ENCODE data around the gene FREY1.

FREY1 gene

DNA sequence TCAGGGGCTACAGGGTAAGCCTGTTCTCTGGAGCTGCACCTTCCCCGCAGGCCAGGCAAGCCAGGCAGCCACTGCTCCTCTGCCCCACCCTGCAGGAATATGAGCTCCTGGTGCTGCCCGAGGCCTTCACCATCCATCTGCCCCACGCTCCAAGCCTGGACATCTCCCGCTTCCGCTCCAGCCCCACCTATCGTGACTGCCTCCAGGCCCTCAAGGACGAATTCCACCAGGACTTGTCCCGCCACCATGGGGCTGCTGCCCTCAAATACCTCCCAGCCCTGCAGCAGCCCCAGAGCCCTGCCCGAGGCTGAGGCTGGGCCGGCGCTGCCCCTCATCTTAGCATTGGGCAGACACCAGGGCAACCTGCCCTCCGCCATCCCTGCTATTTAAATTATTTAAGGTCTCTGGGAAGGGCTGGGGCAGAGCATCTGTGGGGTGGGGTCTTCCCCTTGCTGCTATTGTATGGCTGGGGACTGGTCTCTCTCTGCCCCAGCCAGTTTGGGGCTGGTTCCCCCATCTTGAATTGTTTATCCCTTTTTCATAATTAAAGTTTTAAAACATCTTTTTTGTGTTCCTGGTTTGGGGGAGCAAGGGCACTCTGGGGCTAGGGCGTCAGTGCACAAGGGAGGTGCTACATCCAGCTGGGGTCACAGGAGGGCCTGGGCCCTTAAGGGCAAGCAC, 21.6 kb upstream of the FREY1 start:
- DNase-seq (ENCODE audit: low read depth) = no peak

DNA sequence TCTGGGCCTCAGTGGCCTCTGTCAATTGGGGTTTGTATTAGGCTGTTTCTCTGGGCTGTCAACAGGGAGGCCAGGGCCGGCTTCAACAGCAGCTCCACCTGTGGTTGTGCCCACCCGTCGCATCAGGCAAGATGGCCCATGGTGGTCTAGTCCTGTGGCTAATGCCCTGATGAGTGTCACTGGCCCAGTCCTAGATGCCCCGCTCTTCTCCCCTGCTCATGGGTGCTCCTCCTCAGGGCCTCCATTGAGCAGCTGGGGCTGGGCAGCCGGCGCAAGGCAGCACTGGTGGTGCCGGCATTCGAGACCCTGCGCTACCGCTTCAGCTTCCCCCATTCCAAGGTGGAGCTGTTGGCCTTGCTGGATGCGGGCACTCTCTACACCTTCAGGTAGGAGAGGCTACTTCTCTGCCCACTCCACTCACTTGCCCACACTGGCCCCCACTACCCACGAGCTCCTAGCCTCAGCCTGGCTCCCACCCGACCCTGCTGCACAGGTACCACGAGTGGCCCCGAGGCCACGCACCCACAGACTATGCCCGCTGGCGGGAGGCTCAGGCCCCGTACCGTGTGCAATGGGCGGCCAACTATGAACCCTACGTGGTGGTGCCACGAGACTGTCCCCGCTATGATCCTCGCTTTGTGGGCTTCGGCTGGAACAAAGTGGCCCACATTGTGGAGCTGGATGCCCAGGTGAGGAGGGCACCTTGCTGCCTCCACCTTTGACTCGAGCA, 20.8 kb upstream of the FREY1 start:
- no peak for DNase-seq (ENCODE audit: low read depth)

DNA sequence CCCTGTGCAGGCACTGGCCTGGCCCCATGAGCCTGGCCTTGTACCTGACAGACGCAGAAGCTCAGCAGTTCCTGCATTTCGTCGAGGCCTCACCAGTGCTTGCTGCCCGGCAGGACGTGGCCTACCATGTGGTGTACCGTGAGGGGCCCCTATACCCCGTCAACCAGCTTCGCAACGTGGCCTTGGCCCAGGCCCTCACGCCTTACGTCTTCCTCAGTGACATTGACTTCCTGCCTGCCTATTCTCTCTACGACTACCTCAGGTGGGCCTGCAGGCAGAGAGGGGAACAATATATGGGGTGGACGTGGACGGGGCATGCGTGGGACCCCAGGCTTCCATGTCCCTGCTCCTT, 20.2 kb upstream of the FREY1 start:
- no peak for DNase-seq (ENCODE audit: low read depth)

DNA sequence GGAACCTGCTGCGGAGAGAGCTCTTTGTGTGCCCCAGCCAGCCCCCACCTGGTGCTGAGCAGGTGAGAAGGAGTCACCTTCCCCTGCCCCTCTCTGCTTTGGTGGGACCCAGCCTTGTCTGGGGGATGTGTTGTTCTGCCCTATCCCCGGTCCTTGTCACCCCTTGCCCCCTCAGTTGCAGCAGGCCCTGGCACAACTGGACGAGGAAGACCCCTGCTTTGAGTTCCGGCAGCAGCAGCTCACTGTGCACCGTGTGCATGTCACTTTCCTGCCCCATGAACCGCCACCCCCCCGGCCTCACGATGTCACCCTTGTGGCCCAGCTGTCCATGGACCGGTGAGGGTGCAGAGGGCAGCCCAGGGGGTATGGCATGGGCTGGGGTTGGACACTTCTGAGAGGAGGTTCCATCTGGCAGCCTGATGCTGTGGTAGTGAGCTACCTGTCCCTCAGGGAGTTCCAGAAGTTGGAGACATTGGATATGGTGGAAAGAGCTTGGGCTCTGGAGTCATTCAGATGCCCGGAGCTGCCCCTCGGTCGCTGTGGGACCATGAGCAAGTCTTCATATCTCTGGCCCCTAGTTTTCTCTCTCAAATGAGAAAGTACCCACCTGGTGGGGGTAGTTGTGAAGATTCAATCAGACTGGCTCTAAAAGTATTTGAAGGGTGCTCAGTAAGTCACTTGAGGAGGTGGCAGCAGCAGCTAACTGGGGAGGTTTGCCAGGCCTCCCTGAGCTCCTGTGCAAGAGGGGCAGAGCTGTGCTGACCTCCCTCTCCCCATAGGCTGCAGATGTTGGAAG, 19.7 kb upstream of the FREY1 start:
- no peak for DNase-seq (ENCODE audit: low read depth)

DNA sequence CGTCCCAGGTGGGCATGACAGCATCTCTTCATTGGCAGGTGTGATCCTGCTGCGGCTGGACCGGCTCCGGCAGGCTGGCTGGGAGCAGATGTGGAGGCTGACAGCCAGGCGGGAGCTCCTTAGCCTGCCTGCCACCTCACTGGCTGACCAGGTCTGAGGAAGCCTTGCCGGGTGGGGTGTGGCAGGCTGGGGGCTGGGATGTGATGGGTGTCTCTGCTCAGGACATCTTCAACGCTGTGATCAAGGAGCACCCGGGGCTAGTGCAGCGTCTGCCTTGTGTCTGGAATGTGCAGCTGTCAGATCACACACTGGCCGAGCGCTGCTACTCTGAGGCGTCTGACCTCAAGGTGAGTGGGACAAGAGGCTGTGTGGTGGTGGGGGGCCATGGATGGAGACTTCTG, 18.9 kb upstream of the FREY1 start:
- DNase-seq (ENCODE audit: low read depth) = no peak

DNA sequence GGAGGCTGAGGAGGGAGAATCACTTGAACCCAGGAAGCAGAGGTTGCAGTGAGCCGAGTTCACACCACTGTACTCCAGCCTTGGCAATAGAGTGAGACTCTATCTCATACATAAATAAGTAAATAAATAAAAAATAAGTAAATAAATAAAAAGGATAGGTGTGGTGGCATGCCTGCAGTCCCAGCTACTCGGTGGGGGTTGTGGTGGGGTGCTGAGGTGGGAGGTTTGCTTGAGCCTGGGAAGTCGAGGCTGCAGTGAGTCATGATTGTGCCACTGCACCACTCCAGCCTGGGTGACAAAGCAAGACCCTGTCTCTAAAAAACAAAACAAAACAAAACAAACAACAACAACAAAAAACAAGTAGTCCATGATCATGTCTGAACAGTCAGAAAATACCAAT, 18.5 kb upstream of the FREY1 start:
- DNase-seq (ENCODE audit: low read depth) = no peak

DNA sequence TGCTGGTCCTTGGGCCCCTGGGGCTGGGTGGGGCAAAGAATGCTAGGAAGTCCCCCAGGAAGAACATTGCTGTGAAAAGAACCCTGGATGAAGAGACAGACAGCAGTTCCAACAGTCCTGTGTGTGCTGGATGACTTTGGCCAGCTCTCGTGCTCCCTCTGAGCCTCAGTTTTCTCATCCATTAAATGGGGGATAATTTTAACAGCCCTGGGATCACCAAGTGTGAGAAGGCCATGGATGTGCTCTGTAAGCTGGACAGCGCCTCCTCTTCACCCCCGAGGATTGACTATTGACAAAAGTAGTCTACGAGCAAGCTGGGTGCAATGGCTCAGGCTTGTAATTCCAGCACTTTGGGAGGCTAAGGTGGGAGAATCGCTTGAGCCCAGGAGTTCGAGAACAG, 17.9 kb upstream of the FREY1 start:
- DNase-seq (ENCODE audit: low read depth) = no peak

DNA sequence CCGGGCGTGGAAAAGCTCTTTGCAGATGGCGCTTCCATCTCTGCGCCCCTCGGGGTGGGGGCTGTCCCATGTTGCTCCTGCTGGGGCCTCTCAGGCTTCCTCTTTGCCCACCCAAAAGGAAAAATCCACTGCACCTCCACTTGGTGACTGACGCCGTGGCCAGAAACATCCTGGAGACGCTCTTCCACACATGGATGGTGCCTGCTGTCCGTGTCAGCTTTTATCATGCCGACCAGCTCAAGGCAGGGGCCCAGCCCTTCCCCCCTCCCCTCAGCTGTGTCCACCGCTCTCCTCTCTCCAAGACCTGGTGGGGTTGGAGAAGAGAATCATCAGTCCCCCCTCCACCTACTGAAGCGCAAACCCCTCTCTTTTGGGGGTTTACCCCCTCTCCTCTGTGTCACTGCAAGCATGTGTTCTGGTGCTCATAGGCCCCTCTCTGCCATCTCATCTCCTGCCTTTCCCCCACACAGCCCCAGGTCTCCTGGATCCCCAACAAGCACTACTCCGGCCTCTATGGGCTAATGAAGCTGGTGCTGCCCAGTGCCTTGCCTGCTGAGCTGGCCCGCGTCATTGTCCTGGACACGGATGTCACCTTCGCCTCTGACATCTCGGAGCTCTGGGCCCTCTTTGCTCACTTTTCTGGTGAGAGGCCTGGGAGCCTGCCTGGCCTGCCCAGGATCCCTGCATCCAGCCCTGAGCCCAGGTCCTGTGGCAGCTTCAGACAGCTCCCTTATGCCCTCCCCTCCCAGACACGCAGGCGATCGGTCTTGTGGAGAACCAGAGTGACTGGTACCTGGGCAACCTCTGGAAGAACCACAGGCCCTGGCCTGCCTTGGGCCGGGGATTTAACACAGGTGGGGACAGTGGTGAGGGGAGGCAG, 17.2 kb upstream of the FREY1 start:
- DNase-seq (ENCODE audit: low read depth) = no peak

DNA sequence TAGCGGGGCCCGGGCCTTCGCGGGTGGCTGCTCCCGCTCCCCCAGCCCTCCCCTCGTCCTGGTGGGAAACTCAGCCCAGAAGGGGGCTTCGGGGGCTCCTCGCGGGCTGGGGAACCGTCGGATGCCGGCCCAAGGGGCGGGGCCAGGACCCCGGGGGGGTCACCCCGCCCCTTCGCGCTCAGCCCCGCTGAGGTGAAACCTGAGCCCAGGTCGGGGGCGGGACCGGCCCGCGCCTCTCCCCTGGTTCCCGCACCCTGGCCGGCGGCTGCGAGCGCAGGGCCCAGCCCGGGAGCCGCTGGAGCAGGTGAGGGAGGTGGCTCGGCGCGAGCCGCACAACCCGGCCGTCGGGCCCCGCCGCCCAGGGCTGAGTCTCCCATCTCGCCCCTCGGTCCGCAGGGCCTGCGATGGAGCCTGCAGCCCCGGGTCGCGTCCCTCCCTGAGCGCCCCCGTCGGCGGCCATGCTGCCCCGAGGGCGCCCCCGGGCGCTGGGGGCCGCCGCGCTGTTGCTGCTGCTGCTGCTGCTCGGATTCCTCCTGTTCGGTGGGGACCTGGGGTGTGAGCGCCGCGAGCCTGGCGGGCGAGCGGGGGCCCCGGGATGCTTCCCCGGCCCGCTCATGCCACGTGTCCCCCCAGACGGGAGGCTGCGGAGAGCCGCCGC, 15.5 kb upstream of the FREY1 start, which contains the start of gene LARGE2:
Gene LARGE2 (plus strand): TSS at position 232 of the 658 bp plus-strand sequence. CDS start 227 bp downstream, at position 459.
- DNase-seq (ENCODE audit: low read depth) = no peak

DNA sequence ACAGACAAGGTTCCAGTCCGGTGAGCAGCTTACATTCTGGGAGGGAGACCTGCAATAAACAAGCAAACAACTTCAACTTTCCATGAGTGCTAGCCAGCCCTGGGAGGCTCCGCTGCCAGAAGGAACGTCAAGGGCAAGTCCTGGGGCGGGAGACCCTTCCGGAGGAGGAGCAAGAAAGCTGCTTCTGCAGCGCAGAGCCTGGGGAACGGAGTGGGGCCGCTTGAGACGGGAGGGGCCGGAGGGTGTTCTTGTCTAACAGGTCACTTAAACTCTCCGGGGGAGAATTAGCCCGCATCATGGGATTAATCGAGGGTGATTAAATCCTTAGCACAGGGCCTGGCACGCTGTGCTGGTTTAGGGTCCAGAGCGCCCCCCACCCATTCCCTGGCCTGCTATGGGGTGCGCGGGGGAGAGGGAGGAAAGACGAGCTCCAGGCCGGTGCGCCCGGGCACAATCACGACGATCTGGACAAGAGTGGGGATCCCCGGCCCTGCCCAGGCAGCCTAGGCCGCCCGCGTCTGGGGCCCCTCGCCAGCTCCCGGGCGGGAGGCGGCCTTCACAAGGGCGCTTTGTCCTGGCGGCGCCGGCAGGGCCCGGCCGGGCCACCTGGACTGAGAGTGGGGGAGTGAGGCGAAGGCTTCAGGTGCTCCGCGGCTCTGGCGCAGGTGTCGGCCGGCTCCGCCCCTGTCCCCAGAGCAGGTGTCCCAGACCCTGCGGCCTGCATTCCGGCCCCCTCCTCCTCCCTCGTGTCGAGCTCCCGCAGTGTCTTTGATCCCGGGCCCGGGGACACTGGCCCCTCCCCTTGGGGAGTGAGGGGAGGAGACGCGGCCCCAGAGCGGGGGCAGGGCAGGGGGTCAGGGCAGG, 14.7 kb upstream of the FREY1 start:
- no peak for DNase-seq (ENCODE audit: low read depth)

DNA sequence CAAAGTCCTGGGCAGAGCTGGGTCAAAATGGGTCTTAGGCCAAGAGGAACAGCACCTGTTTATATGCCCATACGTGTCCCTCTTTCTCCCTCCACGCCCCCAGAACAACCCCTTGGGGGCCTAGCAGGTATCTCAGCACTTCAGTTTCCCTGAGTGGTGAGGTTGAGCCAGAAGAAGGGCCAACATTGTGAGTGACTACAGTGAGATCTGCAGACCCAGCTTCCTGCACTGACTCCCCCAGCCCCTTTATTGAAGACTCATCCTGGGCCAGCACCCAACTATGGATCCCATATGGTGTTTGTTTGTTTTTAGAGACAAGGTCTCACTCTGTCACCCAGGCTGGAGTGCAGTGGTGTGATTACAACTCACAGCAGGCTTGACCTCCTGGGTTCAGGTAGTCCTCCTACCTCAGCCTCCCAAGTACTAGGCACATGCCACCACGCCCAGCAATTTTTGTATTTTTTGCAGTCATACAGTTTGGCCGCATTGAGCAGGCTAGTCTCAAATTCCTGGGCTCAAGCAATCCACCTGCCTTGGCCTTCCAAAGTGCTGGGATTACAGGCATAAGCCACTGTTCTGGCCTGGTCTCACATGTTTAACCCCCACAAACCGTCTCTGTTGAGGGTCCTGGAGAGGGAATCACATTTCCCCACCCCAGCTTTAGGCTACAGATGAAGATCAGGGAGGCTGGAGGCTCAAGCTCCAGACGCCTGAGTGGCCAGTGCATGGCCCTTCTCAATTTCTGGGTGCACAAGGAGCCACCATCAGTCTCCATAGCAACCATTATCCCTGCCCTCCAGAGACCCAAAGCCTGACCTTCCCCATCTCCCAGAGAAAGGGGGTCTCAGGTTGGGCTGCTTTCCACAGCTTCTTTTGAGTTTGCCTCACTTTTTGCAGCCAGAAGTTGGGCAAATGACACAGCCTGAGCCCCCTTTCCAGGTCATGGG, 13.7 kb upstream of the FREY1 start:
- DNase-seq (ENCODE audit: low read depth) = no peak

DNA sequence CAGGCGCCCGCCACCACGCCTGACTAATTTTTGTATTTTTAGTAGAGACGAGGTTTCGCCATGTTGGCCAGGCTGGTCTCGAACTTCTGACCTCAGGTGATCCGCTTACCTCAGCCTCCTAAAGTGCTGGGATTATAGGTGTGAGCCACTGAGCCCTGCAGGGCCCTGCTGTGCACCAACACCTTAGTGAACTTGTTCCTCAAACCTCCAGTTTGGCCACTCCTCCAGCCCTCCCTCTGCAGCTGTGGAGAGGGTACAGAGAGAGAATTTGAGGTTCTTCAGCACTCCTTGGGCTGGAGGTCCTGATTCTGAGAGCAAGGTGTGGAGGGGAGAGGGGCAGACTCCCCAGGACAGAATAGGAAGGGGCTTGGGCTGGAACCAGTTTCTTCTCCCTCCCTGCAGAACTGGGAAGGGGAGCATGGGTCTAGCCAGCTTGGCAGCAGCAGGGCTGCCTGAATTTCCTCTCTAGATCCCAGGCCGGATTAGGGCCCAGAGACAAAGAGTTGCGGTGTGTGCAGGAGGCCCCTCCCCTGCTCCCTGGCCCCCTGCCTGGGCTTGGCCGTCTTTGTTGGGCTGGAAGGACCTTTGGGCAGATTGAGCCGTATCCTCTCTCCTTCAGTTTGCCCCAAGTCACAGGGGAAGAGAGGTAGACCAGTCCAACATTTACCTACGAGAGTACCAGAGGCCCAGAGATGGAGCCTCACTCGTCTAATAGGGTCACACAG, 12.9 kb upstream of the FREY1 start:
- no peak for DNase-seq (ENCODE audit: low read depth)

DNA sequence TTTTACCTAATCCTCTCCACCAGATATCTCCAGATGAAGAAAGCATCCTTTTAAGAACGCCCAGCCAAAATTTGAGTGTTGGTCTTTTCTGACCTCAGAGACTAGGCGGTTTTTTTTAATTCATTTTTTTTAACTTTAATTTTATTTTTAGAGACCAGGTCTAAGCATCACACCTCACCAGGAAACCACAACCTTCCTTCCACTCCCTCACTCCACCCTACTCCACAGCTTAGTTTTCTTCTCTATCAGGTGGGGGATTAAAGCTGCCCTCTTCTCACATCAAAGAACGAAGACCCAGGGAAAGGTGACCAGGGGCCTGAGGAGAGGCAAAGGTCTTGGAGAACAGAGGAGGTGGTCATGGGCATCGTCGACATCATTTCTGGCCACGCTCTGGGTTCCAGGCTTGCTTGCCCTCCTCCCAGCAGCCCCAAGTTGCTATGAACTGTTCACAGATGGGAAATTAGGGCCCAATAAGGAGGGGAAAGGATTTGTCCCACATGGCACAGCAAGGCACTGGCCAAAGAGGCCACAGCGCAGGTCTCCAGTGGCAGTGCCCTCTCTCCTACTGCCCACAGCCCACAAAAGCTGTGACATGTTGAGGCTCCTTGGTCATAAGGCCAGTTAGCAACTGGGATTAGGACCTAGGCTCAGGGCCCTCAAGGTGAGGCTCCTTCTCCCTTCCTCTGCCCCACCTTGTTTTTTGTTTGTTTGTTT, 12.0 kb upstream of the FREY1 start:
- no peak for DNase-seq (ENCODE audit: low read depth)

DNA sequence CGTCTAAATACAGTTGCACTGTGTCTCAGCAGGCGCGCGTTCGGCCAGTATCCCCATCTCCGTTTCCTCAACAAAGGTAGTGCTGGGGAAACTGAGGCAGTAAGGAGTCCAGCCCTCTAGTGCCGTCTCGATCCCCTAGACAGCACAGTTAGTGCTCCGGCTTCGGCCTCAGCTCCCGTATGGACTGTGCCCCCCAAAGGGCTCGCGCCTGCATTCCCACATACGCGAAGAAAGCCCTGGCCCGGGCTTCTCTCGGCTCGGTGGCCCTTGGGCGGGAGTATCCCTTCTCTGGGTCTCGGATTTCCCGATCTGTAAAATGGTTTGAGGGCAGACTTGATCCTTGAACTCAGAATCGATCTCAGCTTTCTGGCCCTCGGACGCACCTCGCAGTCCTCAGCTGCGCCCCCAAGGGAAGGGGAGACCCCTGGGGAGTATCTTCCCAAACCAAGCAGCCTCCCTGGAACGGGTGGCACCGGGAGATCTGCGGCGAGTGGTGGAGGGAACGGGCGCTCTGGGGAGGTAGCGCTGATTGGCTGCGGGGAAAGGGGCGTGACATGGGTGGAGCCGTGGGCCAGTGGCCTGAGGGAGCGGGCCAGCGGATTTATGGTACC, 11.4 kb upstream of the FREY1 start:
- DNase-seq (ENCODE audit: low read depth) = peak; percentile 82

DNA sequence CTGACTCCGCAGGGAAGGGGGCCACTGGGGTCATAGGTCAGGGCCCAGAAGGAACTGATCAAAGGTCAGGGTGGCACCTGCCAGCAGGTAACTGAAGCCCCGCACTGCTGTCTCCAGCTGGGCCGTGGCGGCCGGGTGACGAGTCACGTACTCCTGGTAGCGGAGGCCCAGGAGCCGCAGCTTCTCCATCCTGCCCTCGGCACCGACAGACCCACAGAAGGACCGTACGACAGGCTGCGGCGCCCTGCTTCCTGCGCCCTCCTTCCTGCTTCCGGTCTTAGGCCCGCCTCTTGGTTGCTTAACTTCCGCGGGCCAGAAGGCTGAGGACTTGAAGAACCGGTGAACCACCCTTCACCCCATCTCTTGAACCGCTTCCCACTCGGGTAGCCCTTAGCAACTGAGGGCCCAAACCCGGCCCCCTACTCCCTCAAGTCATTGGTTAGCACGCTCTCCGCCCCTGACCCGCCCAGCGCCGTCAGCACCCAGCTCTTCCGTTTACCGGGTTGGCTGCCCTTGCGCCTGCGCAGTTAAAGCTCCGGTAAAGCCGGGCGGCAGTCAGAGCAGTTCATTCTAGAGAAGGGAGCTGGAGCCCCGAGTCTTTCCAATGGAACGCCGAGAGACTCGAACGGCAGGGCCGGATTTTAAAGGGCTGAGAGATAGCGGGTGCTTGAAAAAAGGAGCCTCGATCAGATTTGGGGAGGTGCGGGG, 10.7 kb upstream of the FREY1 start, which contains the start of gene PEX16:
Gene PEX16 (minus strand): TSS at position 255 of the 708 bp plus-strand sequence. CDS start 66 bp downstream, at position 189.
- DNase-seq (ENCODE audit: low read depth) = peak; percentile 99

DNA sequence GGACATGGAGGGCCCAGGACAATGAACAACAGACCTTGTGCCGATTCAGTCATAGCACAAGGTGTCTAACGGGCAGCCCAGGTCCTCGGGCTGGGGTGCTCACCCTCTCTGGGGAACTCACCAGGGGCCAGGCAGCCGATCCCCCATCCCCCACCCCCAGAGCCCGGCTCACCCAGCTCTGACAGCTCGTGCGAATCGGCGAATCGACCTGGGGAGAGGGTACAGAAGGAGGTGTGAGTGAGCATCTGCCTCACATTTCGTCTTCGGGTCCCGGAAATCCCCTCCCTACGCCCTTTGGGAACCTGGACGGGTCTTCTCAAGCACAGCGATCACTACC, 10.2 kb upstream of the FREY1 start:
- DNase-seq (ENCODE audit: low read depth) = no peak

DNA sequence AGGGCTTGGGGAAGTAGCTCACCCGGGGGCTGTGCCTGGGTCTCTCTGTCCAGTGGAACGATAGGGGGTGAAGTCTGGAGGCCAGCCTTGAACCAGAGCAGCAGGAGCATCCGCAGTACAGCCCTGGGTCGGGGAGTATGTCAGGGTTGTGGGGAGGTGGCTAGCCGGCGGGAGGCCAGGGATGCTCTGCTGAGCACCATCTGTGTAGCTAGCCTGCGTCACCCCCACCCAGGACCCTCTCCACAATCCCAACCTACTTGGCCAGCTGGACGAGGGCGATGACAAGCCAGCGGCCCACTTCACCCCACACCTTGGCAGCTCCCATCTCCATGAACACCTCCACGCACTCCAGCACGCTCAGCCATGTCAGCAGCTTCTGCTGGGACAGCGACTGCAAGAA, 8.4 kb upstream of the FREY1 start:
- DNase-seq (ENCODE audit: low read depth) = no peak
